AG10803 (cell line): ENCODE results near the gene TAS2R42.

Experiments
- DNase-seq: peaks from one replicate; pipeline ENCODE4 v3.0.0; 2010; ENCODE audit warnings: low read depth
- H3K4me3 ChIP-seq: 2 replicates; pipeline ENCODE4 v1.5.1; 2011; ENCODE audit warnings: mild to moderate bottlenecking, low read length, control low read depth
- TF ChIP-seq, protein P1 (sequence below): conservative IDR thresholded peaks from 2 replicates; pipeline ENCODE4 v1.5.1; 2011; ENCODE audit warnings: mild to moderate bottlenecking, low read length, control low read depth, inconsistent platforms

The TAS2R42 gene

DNA sequence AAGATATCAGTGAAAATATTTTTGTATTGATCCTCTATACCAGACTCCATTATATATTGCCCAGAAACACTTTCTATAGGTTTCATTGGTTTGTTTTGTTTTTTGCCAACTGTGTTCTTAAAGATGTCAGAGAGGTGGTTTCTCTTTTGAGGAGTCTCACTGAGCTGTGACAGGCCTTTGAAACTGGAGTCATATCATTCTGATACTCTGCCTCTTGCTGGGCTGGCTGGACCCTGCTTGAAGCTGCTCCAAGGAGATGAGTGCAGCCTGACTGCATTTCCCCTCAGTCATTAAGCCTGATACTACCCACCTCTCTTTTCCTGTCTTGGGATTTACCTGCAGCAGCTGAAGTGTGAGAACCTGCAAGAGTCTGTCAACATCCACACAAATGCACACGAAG lies 35.9 kb downstream of the TAS2R42 start:
- no peak for DNase-seq
- TF ChIP-seq, protein P1, sequence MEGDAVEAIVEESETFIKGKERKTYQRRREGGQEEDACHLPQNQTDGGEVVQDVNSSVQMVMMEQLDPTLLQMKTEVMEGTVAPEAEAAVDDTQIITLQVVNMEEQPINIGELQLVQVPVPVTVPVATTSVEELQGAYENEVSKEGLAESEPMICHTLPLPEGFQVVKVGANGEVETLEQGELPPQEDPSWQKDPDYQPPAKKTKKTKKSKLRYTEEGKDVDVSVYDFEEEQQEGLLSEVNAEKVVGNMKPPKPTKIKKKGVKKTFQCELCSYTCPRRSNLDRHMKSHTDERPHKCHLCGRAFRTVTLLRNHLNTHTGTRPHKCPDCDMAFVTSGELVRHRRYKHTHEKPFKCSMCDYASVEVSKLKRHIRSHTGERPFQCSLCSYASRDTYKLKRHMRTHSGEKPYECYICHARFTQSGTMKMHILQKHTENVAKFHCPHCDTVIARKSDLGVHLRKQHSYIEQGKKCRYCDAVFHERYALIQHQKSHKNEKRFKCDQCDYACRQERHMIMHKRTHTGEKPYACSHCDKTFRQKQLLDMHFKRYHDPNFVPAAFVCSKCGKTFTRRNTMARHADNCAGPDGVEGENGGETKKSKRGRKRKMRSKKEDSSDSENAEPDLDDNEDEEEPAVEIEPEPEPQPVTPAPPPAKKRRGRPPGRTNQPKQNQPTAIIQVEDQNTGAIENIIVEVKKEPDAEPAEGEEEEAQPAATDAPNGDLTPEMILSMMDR = no peak
- no peak overlapping the region for H3K4me3 ChIP-seq

GRCh38 chr12:11147420-11147819 lies 39.3 kb downstream of the TAS2R42 start:
- no peak for DNase-seq
- no peak overlapping the region for H3K4me3 ChIP-seq
- TF ChIP-seq, protein P1 = no peak

GRCh38 chr12:11144297-11144696 lies 42.4 kb downstream of the TAS2R42 start:
- no peak for DNase-seq
- no peak overlapping the region for H3K4me3 ChIP-seq
- TF ChIP-seq, protein P1 = no peak

- DNase-seq = no peak
- TF ChIP-seq, protein P1 = no peak
- no peak overlapping the region for H3K4me3 ChIP-seq
These were observed 43.4 kb downstream of the TAS2R42 start for GRCh38 chr12:11143352-11143751.

- no peak for DNase-seq
- TF ChIP-seq, protein P1 = no peak
- H3K4me3 ChIP-seq = no peak overlapping the region
These were observed 50.7 kb downstream of the TAS2R42 start for GRCh38 chr12:11136075-11136474.
